K562 (cell line): ENCODE measurements around the gene ADARB2. TPM values are rescaled to one million over a fixed set of nuclear protein-coding genes. Genes with fewer than 3 reads are reported as not detected.

Experiments used
- THAP12 ChIP-seq: fragments of 250-450 bp; sonication (Bioruptor Pico); IDR thresholded peaks from 2 replicates; pipeline ENCODE4 v1.9.0; 2021; ENCODE audit warnings: mild to moderate bottlenecking, inconsistent platforms
- ZNF407 ChIP-seq: fragments of 450-650 bp; IDR thresholded peaks from 2 replicates; pipeline ENCODE4 v1.6.1; 2016; ENCODE audit warnings: low read depth
- polyA plus RNA-seq, 8 experiments: library from polyadenylated mRNA; depleted of rRNA in 4 of 8; stranded (reverse) in 5 of 8; unstranded in 3 of 8; fragments of >200 nt; fragmentation: Nextera tagmentation in 2 of 8; fragmentation: Illumina TruSeq in 1 of 8; extraction: Ambion mirVana in 2 of 8; extraction: Trizol in 1 of 8; gene quantifications; 2 replicates each; pipeline versions ENCODE4 v1.2.1 to v1.2.3, GENCODE V29; 2011 to 2014; ENCODE audit warnings: inconsistent platforms in 1 of 8, missing spikeins in 1 of 8
- total RNA-seq, 7 experiments: library from RNA; depleted of rRNA in 6 of 7; stranded (reverse); fragments of >200 nt in 6 of 7; fragmentation: Illumina TruSeq in 2 of 7; extraction: Trizol in 2 of 7; gene quantifications; 2 replicates each; pipeline versions ENCODE4 v1.2.1 to v1.2.3, GENCODE V29; 2011 to 2021; ENCODE audit warnings: low replicate concordance in 1 of 7
- TF ChIP-seq, protein P1 (sequence below): sonication (generic); formaldehyde crosslinking; IDR thresholded peaks from 2 replicates; pipeline ENCODE4 v1.8.0; 2022; ENCODE audit warnings: missing genetic modification reagents, mild to moderate bottlenecking, moderate library complexity, borderline replicate concordance

The ADARB2 gene
- total and polyA plus RNA-seq, 9 of the 15 experiments (the other 6 are each of a cell fraction or from before 2014, with no cell fraction given): not detected

GRCh38 chr10:1522237-1522636 lies 215.1 kb downstream of the ADARB2 start (continued):
- TF ChIP-seq, protein P1, sequence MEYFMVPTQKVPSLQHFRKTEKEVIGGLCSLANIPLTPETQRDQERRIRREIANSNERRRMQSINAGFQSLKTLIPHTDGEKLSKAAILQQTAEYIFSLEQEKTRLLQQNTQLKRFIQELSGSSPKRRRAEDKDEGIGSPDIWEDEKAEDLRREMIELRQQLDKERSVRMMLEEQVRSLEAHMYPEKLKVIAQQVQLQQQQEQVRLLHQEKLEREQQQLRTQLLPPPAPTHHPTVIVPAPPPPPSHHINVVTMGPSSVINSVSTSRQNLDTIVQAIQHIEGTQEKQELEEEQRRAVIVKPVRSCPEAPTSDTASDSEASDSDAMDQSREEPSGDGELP (CRISPR knock-in tag): no peak
- no peak for TF ChIP-seq ZNF407
- TF ChIP-seq THAP12: no peak
